H1 (cell line): ENCODE measurements around the gene ABCC9. TPM values are rescaled to one million over a fixed set of nuclear protein-coding genes. Genes with fewer than 3 reads are reported as not detected.

Experiments
- CTCF ChIA-PET: fragments of 300-600 bp; sonication (Branson Sonifier 250); formaldehyde crosslinking; loops from one replicate; lab custom pipeline; 2021; ENCODE audit not compliant: partially characterized antibody; lab: Charles Lee
- POLR2A ChIA-PET: fragments of 300-600 bp; sonication (Branson Sonifier 250); formaldehyde crosslinking; loops from one replicate; lab custom pipeline; 2021; ENCODE audit warnings: inconsistent platforms; ENCODE audit not compliant: partially characterized antibody; lab: Charles Lee
- DNase-seq, 2 experiments: peaks; one replicate each; pipeline versions ENCODE4 v3.0.0 to v3.0.0-alpha.2; 2010 to 2022; ENCODE audit warnings: low spot score in 2 of 2, low read depth in 1 of 2, mixed read lengths in 1 of 2
- FAIRE-seq: peaks from 2 replicates; lab custom pipeline; 2011; peaks lifted over from hg19 to GRCh38; lab: Jason Lieb, UNC
- H2AFZ ChIP-seq: 2 replicates; pipeline ENCODE4 v1.8.1; 2012; ENCODE audit warnings: low read length, inconsistent platforms
- H2AK5ac ChIP-seq: 2 replicates; pipeline ENCODE4 v1.6.1; 2013; ENCODE audit warnings: low read depth, low read length
- H2BK120ac ChIP-seq: replicated peaks from 2 replicates; pipeline ENCODE3; 2013; ENCODE audit warnings: low read depth, low read length, inconsistent platforms
- H2BK12ac ChIP-seq: 2 replicates; pipeline ENCODE4 v1.6.1; 2013; ENCODE audit warnings: low read depth, low read length
- H2BK15ac ChIP-seq: 2 replicates; pipeline ENCODE4 v1.6.1; 2013; ENCODE audit warnings: low read length
- H2BK20ac ChIP-seq: 2 replicates; pipeline ENCODE4 v1.6.1; 2013; ENCODE audit warnings: low read length
- H2BK5ac ChIP-seq: 2 replicates; pipeline ENCODE4 v1.6.1; 2013; ENCODE audit warnings: low read depth, low read length
- H3K14ac ChIP-seq: 2 replicates; pipeline ENCODE4 v1.6.1; 2013; ENCODE audit warnings: inconsistent platforms; ENCODE audit not compliant: insufficient read length
- H3K18ac ChIP-seq: 2 replicates; pipeline ENCODE4 v1.6.1; 2013; ENCODE audit warnings: low read length; ENCODE audit errors: extremely low read depth
- H3K23ac ChIP-seq: 2 replicates; pipeline ENCODE4 v1.6.1; 2013; ENCODE audit warnings: inconsistent platforms; ENCODE audit not compliant: insufficient read length
- H3K23me2 ChIP-seq: 2 replicates; pipeline ENCODE4 v1.6.1; 2013; ENCODE audit warnings: low read depth, low read length
- H3K27ac ChIP-seq: 2 replicates; pipeline ENCODE4 v1.6.1; 2011; ENCODE audit warnings: low read depth, low read length, inconsistent platforms
- H3K27me3 ChIP-seq, 4 experiments: replicated peaks in 1 of 4; 1 replicate in 1 of 4; 2 replicates in 3 of 4; pipeline versions ENCODE4 v1.6.1 to v1.8.1; 2011 to 2013; ENCODE audit warnings: low read length in 3 of 4, mild to moderate bottlenecking in 3 of 4, inconsistent platforms in 2 of 4, mixed read lengths in 2 of 4, moderate library complexity in 1 of 4; ENCODE audit not compliant: control insufficient read depth in 3 of 4, insufficient read depth in 3 of 4; ENCODE audit errors: extremely low read depth in 1 of 4
- H3K36me3 ChIP-seq, 4 experiments: 2 replicates each; pipeline versions ENCODE4 v1.6.1 to v1.8.1; 2011 to 2013; ENCODE audit warnings: mild to moderate bottlenecking in 4 of 4, low read length in 3 of 4, moderate library complexity in 2 of 4, control low read depth in 1 of 4, inconsistent platforms in 1 of 4; ENCODE audit not compliant: insufficient read depth in 4 of 4, control insufficient read depth in 2 of 4
- H3K4ac ChIP-seq: replicated peaks from 2 replicates; pipeline ENCODE3; 2013; ENCODE audit warnings: low read length, low read depth, mixed read lengths, inconsistent platforms; ENCODE audit not compliant: insufficient read length
- H3K4me1 ChIP-seq, 4 experiments: replicated peaks in 1 of 4; 1 replicate in 1 of 4; 2 replicates in 3 of 4; pipeline versions ENCODE4 v1.6.1 to v1.8.1; 2011 to 2013; ENCODE audit warnings: low read length in 3 of 4, inconsistent platforms in 2 of 4, mixed read lengths in 1 of 4; ENCODE audit not compliant: insufficient read depth in 4 of 4, control insufficient read depth in 3 of 4
- H3K4me2 ChIP-seq, 2 experiments: 2 replicates each; pipeline versions ENCODE4 v1.6.1 to v1.8.1; 2011 to 2013; ENCODE audit warnings: low read depth in 2 of 2, low read length in 2 of 2, control low read depth in 1 of 2, inconsistent platforms in 1 of 2, mild to moderate bottlenecking in 1 of 2; ENCODE audit not compliant: insufficient read depth in 1 of 2
- H3K4me3 ChIP-seq, 4 experiments: fragments of 200-600, 300-600 bp in 1 of 4; sonication (generic), shearing (Covaris generic), sonication (Bioruptor Twin) in 1 of 4; 2 replicates each; pipeline versions ENCODE4 v1.5.1 to v1.8.1; 2011 to 2016; ENCODE audit warnings: low read length in 4 of 4, low read depth in 3 of 4, control low read depth in 2 of 4, inconsistent platforms in 2 of 4, mild to moderate bottlenecking in 2 of 4, mixed read lengths in 1 of 4, moderate library complexity in 1 of 4; ENCODE audit not compliant: insufficient read depth in 2 of 4; ENCODE audit errors: extremely low read depth in 1 of 4
- H3K56ac ChIP-seq: replicated peaks from 2 replicates; pipeline ENCODE3; 2013; ENCODE audit warnings: low read depth, mild to moderate bottlenecking, mixed read lengths, low read length, inconsistent platforms; ENCODE audit not compliant: insufficient read length
- H3K79me1 ChIP-seq: 2 replicates; pipeline ENCODE4 v1.6.1; 2013; ENCODE audit warnings: low read depth, low read length, control low read depth
- H3K79me2 ChIP-seq, 2 experiments: 2 replicates each; pipeline versions ENCODE4 v1.6.1 to v1.8.1; 2012 to 2013; ENCODE audit warnings: low read length in 2 of 2, mild to moderate bottlenecking in 2 of 2, inconsistent platforms in 1 of 2; ENCODE audit not compliant: insufficient read depth in 2 of 2, control insufficient read depth in 1 of 2
- H3K9ac ChIP-seq, 4 experiments: replicated peaks in 1 of 4; 1 replicate in 1 of 4; 2 replicates in 3 of 4; pipeline versions ENCODE4 v1.6.1 to v1.8.1; 2011 to 2013; ENCODE audit warnings: low read depth in 3 of 4, low read length in 3 of 4, control low read depth in 2 of 4, mild to moderate bottlenecking in 2 of 4, moderate library complexity in 2 of 4, inconsistent platforms in 1 of 4; ENCODE audit errors: extremely low read depth in 1 of 4
- H3K9me3 ChIP-seq, 2 experiments: 2 replicates each; pipeline versions ENCODE4 v1.6.1 to v1.8.1; 2012 to 2013; ENCODE audit warnings: mild to moderate bottlenecking in 2 of 2, moderate library complexity in 2 of 2, control low read depth in 1 of 2, inconsistent platforms in 1 of 2, low read depth in 1 of 2, low read length in 1 of 2, mixed read lengths in 1 of 2; ENCODE audit not compliant: insufficient read depth in 2 of 2
- H4K20me1 ChIP-seq, 2 experiments: replicated peaks in 1 of 2; 2 replicates each; pipeline versions ENCODE3 to v1.8.1; 2011 to 2013; ENCODE audit warnings: inconsistent platforms in 2 of 2, low read length in 2 of 2, mild to moderate bottlenecking in 1 of 2; ENCODE audit not compliant: insufficient read depth in 2 of 2, control insufficient read depth in 1 of 2
- H4K5ac ChIP-seq: 2 replicates; pipeline ENCODE4 v1.6.1; 2013; ENCODE audit warnings: low read length, low read depth, mixed read lengths, inconsistent platforms; ENCODE audit not compliant: insufficient read length
- H4K8ac ChIP-seq: 2 replicates; pipeline ENCODE4 v1.8.0; 2013; ENCODE audit warnings: mild to moderate bottlenecking, moderate library complexity, low read length, inconsistent platforms; ENCODE audit not compliant: insufficient read depth; ENCODE audit errors: extremely low read depth
- H4K91ac ChIP-seq: replicated peaks from 2 replicates; pipeline ENCODE3; 2013; ENCODE audit warnings: low read length, mixed read lengths, inconsistent platforms; ENCODE audit not compliant: insufficient read length
- WGBS, 2 experiments: shearing (Covaris generic) in 1 of 2; methylation state at CpG; one replicate each; pipeline versions ENCODE4 v1.1.6 to v1.1.7; 2013 to 2015; ENCODE audit warnings: low lambda C conversion rate in 2 of 2, mixed read lengths in 2 of 2, inconsistent platforms in 1 of 2, low coverage in 1 of 2, missing lambda C conversion rate in 1 of 2; ENCODE audit not compliant: insufficient replicate concordance in 2 of 2, insufficient coverage in 1 of 2, insufficient read length in 1 of 2; ENCODE audit errors: extremely low coverage in 1 of 2, missing lambda C conversion rate in 1 of 2; 5-methylcytosine and 5-hydroxymethylcytosine counted together
- polyA plus RNA-seq, 7 experiments: library from polyadenylated mRNA; depleted of rRNA in 3 of 7; stranded (reverse) in 5 of 7; unstranded in 2 of 7; fragments of >200 nt in 5 of 7; fragments of 200-250 nt in 2 of 7; gene quantifications; 1 replicate in 5 of 7; 2 replicates in 1 of 7; 4 replicates in 1 of 7; pipeline versions ENCODE4 v1.2.1 to v1.2.3, GENCODE V29; 2011 to 2013; ENCODE audit warnings: missing spikeins in 2 of 7, mixed read lengths in 2 of 7
- total RNA-seq: library from RNA; stranded (reverse); fragmentation: NEBNext Ultra II Directional; extraction: Animal tissue kit (Norgen Biotek cat#: 25700); gene quantifications from 2 replicates; pipeline ENCODE4 v1.2.1, GENCODE V29; 2021

ABCC9 gene
- total and polyA plus RNA-seq, 2 of the 8 experiments (the other 6 are each of a cell fraction or from before 2014, with no cell fraction given), result under 0.01 TPM; not detected in 1

- Histone ChIP-seq H3K18ac (no peak overlapping the region), H3K79me2 (no peaks in the 10 kb centered on the region), H3K23ac (no peak overlapping the region), H2BK20ac (no peak overlapping the region), H3K27ac (no peak overlapping the region), H3K4me1 (no peaks in the 10 kb centered on the region), H4K91ac (no peak overlapping the region), H3K9ac (no peak overlapping the region), H2BK12ac (no peak overlapping the region), H3K4ac (no peak overlapping the region), H2BK15ac (no peak overlapping the region), H3K4me2 (no peak overlapping the region), H3K4me3 (no peak overlapping the region), H3K56ac (no peak overlapping the region), H3K79me1 (no peaks in the 10 kb centered on the region), H3K14ac (no peak overlapping the region), H4K5ac (no peak overlapping the region), H3K23me2 (no peaks in the 10 kb centered on the region), H3K36me3 (no peaks in the 10 kb centered on the region), H3K9me3 (no peaks in the 10 kb centered on the region), H2AFZ (no peak overlapping the region), H2BK120ac (no peak overlapping the region), H3K27me3 (no peaks in the 10 kb centered on the region), H2BK5ac (no peak overlapping the region), H2AK5ac (no peak overlapping the region), H4K20me1 (peaks cover 0 to 1% of the 10 kb centered on the region in 2 experiments), H4K8ac (no peak overlapping the region)
- ChIA-PET POLR2A (no interaction called here), CTCF (no interaction called here)
- no peak for FAIRE-seq
- 83% methylated on average over 2 of the region's 2 CpGs; no CpG with 5 or more reads in 1 of the 2 experiments for WGBS, 2 experiments
- no peak for DNase-seq
Measured at GRCh38 chr12:21819236-21819635, 122.0 kb downstream of the ABCC9 start.
